Measurements from ENCODE around the gene LRRC8E. TPM values are rescaled to one million over a fixed set of nuclear protein-coding genes. Genes with fewer than 3 reads are reported as not detected.

LRRC8E gene
- total RNA-seq, 5 donors from 2014 or later (not counting 1 experiment from before 2014, with no cell fraction given), result 0.06 TPM; not detected in 4

GRCh38 chr19:7853770-7854128, 34.6 kb upstream of the LRRC8E start:
- ATAC-seq (replicated peaks in 1 of 4), result peak in 1 of 4 experiments; percentile 9
- H3K4me1 ChIP-seq (ENCODE audit: control insufficient read depth in 1 of 2, extremely low read depth in 1 of 2, insufficient read depth in 2 of 2, low read length in 2 of 2), result peaks cover 0 to 14% of the 10 kb centered on the region in 2 experiments
- CTCF ChIA-PET, result no interaction called here
- H3K27me3 ChIP-seq (replicated peaks in 1 of 2; ENCODE audit: control insufficient read depth in 2 of 2, extremely low read depth in 1 of 2, insufficient read depth in 2 of 2, low read length in 1 of 2), result peaks cover 0 to 54% of the 10 kb centered on the region in 2 experiments
- no peak overlapping the region for H3K27ac ChIP-seq (ENCODE audit: low read length)
- no peaks in the 10 kb centered on the region for H3K9me3 Mint-ChIP-seq
- WGBS (ENCODE audit: insufficient coverage), result 93% methylated on average over 8 of the region's 12 CpGs
- H3K36me3 Mint-ChIP-seq, result no peaks in the 10 kb centered on the region
- no peak overlapping the region for H3K4me3 ChIP-seq (ENCODE audit: control insufficient read depth in 1 of 2, extremely low read depth in 1 of 2, low read length in 1 of 2)
- H3K36me3 ChIP-seq (ENCODE audit: control insufficient read depth in 2 of 2, extremely low read depth in 1 of 2, insufficient read depth in 1 of 2, low read length in 1 of 2), result no peaks in the 10 kb centered on the region
- H3K27ac Mint-ChIP-seq, result no peak overlapping the region
- DNase-seq, result no peak
- POLR2A ChIA-PET, result no interaction called here
- H3K9me3 ChIP-seq, result no peaks in the 10 kb centered on the region
- H3K4me1 Mint-ChIP-seq, result peaks cover 4 to 6% (median 6%) of the 10 kb centered on the region in 3 donors
- no peaks in the 10 kb centered on the region for H3K27me3 Mint-ChIP-seq
- no peak overlapping the region for H3K4me3 Mint-ChIP-seq

GRCh38 chr19:7855426-7856108, 32.7 kb upstream of the LRRC8E start:
- WGBS (ENCODE audit: insufficient coverage), result 93% methylated on average over 8 of the region's 26 CpGs
- Histone ChIP-seq H3K4me3 (ENCODE audit: control insufficient read depth in 1 of 2, extremely low read depth in 1 of 2, low read length in 1 of 2) (no peak overlapping the region), H3K27ac (ENCODE audit: low read length) (no peak overlapping the region), H3K36me3 (ENCODE audit: control insufficient read depth in 2 of 2, extremely low read depth in 1 of 2, insufficient read depth in 1 of 2, low read length in 1 of 2) (peaks cover 0 to 2% of the 10 kb centered on the region in 2 donors), H3K9me3 (no peaks in the 10 kb centered on the region), H3K27me3 (replicated peaks in 1 of 2; ENCODE audit: control insufficient read depth in 2 of 2, extremely low read depth in 1 of 2, insufficient read depth in 2 of 2, low read length in 1 of 2) (peaks cover 0 to 72% of the 10 kb centered on the region in 2 experiments), H3K4me1 (ENCODE audit: control insufficient read depth in 1 of 2, extremely low read depth in 1 of 2, insufficient read depth in 2 of 2, low read length in 2 of 2) (peaks cover 0 to 14% of the 10 kb centered on the region in 2 experiments)
- ATAC-seq (replicated peaks in 1 of 4), result no peak
- Mint-ChIP-seq H3K36me3 (no peaks in the 10 kb centered on the region), H3K4me3 (no peak overlapping the region), H3K27ac (no peak overlapping the region), H3K9me3 (no peaks in the 10 kb centered on the region), H3K4me1 (peaks cover 4 to 6% (median 6%) of the 10 kb centered on the region in 3 donors), H3K27me3 (peaks cover 0 to 4% of the 10 kb centered on the region in 2 donors)
- ChIA-PET CTCF (no interaction called here), POLR2A (interaction anchor here in 1 of 2 donors (0.6 kb wide), 1 partner anchor 10 kb away, joined by 4 read pairs; no protein-coding TSS in a partner anchor)
- DNase-seq, result no peak

- Mint-ChIP-seq H3K27me3 (peaks cover 0 to 7% of the 10 kb centered on the region in 2 donors), H3K4me3 (no peak overlapping the region), H3K36me3 (no peaks in the 10 kb centered on the region), H3K27ac (no peak overlapping the region), H3K9me3 (no peaks in the 10 kb centered on the region), H3K4me1 (peaks cover 4 to 9% (median 6%) of the 10 kb centered on the region in 3 donors)
- Histone ChIP-seq H3K4me1 (ENCODE audit: control insufficient read depth in 1 of 2, extremely low read depth in 1 of 2, insufficient read depth in 2 of 2, low read length in 2 of 2) (peaks cover 0 to 17% of the 10 kb centered on the region in 2 experiments), H3K9me3 (no peaks in the 10 kb centered on the region), H3K27ac (ENCODE audit: low read length) (no peak overlapping the region), H3K27me3 (replicated peaks in 1 of 2; ENCODE audit: control insufficient read depth in 2 of 2, extremely low read depth in 1 of 2, insufficient read depth in 2 of 2, low read length in 1 of 2) (peaks cover 0 to 77% of the 10 kb centered on the region in 2 experiments), H3K36me3 (ENCODE audit: control insufficient read depth in 2 of 2, extremely low read depth in 1 of 2, insufficient read depth in 1 of 2, low read length in 1 of 2) (peaks cover 0 to 6% of the 10 kb centered on the region in 2 donors), H3K4me3 (ENCODE audit: control insufficient read depth in 1 of 2, extremely low read depth in 1 of 2, low read length in 1 of 2) (no peak overlapping the region)
- DNase-seq, result no peak
- WGBS (ENCODE audit: insufficient coverage), result 88% methylated on average over 5 of the region's 16 CpGs
- ChIA-PET POLR2A (no interaction called here), CTCF (interaction anchor here in 1 of 2 donors (1.7 kb wide), 1 partner anchor 13 kb away, joined by 4 read pairs; no protein-coding TSS in a partner anchor)
- ATAC-seq (replicated peaks in 1 of 4), result no peak
These were observed 32.2 kb upstream of the LRRC8E start for GRCh38 chr19:7856109-7856591.

DNA sequence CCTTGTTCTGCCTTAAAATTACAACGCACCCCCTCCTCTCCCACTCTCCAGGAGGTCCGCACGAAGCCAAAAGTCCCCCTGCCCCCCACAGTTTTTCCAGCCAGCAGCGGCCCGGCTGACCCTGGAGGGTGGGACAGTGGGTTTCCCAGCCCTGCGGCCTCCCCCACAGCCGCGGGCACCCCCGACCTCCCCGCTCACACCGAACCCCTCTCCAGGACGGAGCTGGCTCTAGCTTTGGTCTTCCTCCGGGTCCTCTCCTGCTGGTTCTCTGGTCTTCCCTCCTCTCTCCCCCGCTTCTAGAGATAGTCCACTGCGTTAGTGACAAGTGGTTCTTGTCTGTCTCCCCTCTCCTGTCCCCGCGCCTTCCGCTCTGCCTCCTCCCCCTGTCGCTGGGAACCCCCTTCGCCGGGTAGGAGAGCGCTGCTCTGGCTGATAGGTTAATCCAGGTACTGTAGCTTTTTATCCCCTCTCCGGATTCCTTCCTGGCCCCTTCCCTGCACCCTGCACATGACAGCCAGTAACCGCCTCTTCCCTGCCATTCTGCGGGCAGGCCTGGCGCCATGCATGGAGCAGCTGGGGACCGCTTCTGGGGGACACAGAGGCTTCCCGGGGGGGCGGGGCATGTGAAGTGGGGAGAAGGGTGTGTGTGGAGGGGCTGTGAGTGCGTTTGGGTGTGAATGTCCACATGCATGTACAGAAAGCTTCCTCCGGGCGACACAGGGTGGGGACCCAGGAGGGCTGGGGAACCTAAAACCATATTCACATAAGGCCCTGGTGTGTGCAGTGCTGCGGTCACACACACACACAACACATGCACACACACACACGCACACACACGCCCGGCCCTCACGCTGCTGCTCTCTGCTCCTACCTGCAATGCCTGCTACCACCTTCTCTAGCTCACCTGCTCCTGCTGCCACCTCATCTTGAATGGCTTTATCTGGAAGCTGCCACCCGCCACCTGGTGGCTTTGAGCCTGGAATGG, 31.3 kb upstream of the LRRC8E start:
- Mint-ChIP-seq H3K4me3 (no peak overlapping the region), H3K27me3 (peaks cover 0 to 13% of the 10 kb centered on the region in 2 donors), H3K4me1 (peaks cover 6 to 16% (median 9%) of the 10 kb centered on the region in 3 donors), H3K27ac (no peak overlapping the region), H3K36me3 (no peaks in the 10 kb centered on the region), H3K9me3 (no peaks in the 10 kb centered on the region)
- Histone ChIP-seq H3K27me3 (replicated peaks in 1 of 2; ENCODE audit: control insufficient read depth in 2 of 2, extremely low read depth in 1 of 2, insufficient read depth in 2 of 2, low read length in 1 of 2) (peaks cover 0 to 86% of the 10 kb centered on the region in 2 experiments), H3K9me3 (no peaks in the 10 kb centered on the region), H3K36me3 (ENCODE audit: control insufficient read depth in 2 of 2, extremely low read depth in 1 of 2, insufficient read depth in 1 of 2, low read length in 1 of 2) (peaks cover 0 to 6% of the 10 kb centered on the region in 2 donors), H3K4me3 (ENCODE audit: control insufficient read depth in 1 of 2, extremely low read depth in 1 of 2, low read length in 1 of 2) (no peak overlapping the region), H3K4me1 (ENCODE audit: control insufficient read depth in 1 of 2, extremely low read depth in 1 of 2, insufficient read depth in 2 of 2, low read length in 2 of 2) (peaks cover 4 to 25% of the 10 kb centered on the region in 2 experiments), H3K27ac (ENCODE audit: low read length) (no peak overlapping the region)
- CTCF ChIA-PET, result interaction anchor here in 1 of 2 donors (1.7 kb wide), 1 partner anchor 12 kb away, joined by 4 read pairs; no protein-coding TSS in a partner anchor
- DNase-seq, result no peak
- 91% methylated on average over 28 of the region's 38 CpGs for WGBS (ENCODE audit: insufficient coverage)
- POLR2A ChIA-PET, result no interaction called here
- ATAC-seq (replicated peaks in 1 of 4), result no peak

- peaks cover 4 to 29% of the 10 kb centered on the region in 2 experiments for H3K4me1 ChIP-seq (ENCODE audit: control insufficient read depth in 1 of 2, extremely low read depth in 1 of 2, insufficient read depth in 2 of 2, low read length in 2 of 2)
- 74% methylated on average over 5 of the region's 8 CpGs for WGBS (ENCODE audit: insufficient coverage)
- no peak overlapping the region for H3K27ac ChIP-seq (ENCODE audit: low read length)
- no peak overlapping the region for H3K4me3 Mint-ChIP-seq
- peaks cover 0 to 88% of the 10 kb centered on the region in 2 experiments for H3K27me3 ChIP-seq (replicated peaks in 1 of 2; ENCODE audit: control insufficient read depth in 2 of 2, extremely low read depth in 1 of 2, insufficient read depth in 2 of 2, low read length in 1 of 2)
- peaks cover 0 to 6% of the 10 kb centered on the region in 2 donors for H3K36me3 ChIP-seq (ENCODE audit: control insufficient read depth in 2 of 2, extremely low read depth in 1 of 2, insufficient read depth in 1 of 2, low read length in 1 of 2)
- H3K4me1 Mint-ChIP-seq, result peaks cover 6 to 17% (median 9%) of the 10 kb centered on the region in 3 donors
- ATAC-seq (replicated peaks in 1 of 4), result no peak
- H3K27me3 Mint-ChIP-seq, result peaks cover 0 to 14% of the 10 kb centered on the region in 2 donors
- no peak overlapping the region for H3K4me3 ChIP-seq (ENCODE audit: control insufficient read depth in 1 of 2, extremely low read depth in 1 of 2, low read length in 1 of 2)
- no peaks in the 10 kb centered on the region for H3K36me3 Mint-ChIP-seq
- no peaks in the 10 kb centered on the region for H3K9me3 Mint-ChIP-seq
- POLR2A ChIA-PET, result interaction anchor here (0.5 to 0.6 kb wide), 2 partner anchors 201 to 564 kb away, joined by 4 to 7 read pairs; partner anchors contain the start of gene INSR (in 1 of the 2)
- no peak overlapping the region for H3K27ac Mint-ChIP-seq
- H3K9me3 ChIP-seq, result no peaks in the 10 kb centered on the region
- no peak for DNase-seq
- CTCF ChIA-PET, result interaction anchor here in 1 of 2 donors (1.7 kb wide), 1 partner anchor 12 kb away, joined by 4 read pairs; no protein-coding TSS in a partner anchor
These were observed 30.6 kb upstream of the LRRC8E start for GRCh38 chr19:7857727-7858108.

All from T-cell (primary cell).